ENCODE results near the gene AMBP. TPM values are rescaled to one million over a fixed set of nuclear protein-coding genes. Genes with fewer than 3 reads are reported as not detected.

Gene AMBP
- total RNA-seq, 1 experiment from 2014 or later, result 0.20 TPM

DNA sequence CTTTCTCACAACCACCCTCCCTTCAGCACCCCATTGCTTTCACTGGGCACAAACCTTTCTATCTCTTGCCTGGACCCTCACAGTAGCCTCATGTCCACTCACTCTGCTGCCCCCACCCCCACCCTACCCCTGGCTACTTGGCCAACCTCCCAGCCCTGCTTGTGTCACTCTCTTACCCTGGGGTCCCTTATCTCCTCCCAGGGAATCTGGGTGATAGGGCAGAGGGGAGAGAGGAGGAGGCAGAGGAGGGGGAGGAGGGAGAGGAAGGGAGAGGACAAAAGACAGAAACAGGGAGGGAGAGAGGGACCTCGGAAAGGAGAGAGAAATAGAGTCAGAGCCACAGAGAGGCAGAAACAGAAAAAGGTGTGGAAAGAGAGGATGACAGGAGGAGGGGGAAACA lies 46.0 kb upstream of the AMBP start:
- Histone ChIP-seq H3K56ac (ENCODE audit: insufficient read length, low read depth, low read length) (no peak overlapping the region), H3K9me3 (ENCODE audit: control insufficient read depth, low read depth, low read length) (no peaks in the 10 kb centered on the region), H2BK20ac (ENCODE audit: low read depth, low read length, poor library complexity, severe bottlenecking) (no peak overlapping the region), H2BK120ac (ENCODE audit: low read depth, low read length, poor library complexity, severe bottlenecking) (no peak overlapping the region), H4K91ac (ENCODE audit: insufficient read length, low read depth, low read length) (no peak overlapping the region), H3K14ac (ENCODE audit: insufficient read depth, low read length) (no peak overlapping the region), H3T11ph (ENCODE audit: low read length) (no peak overlapping the region), H2BK12ac (ENCODE audit: insufficient read length, low read depth, low read length) (no peak overlapping the region), H2AK5ac (ENCODE audit: insufficient read length, low read length) (no peak overlapping the region), H2AFZ (ENCODE audit: low read length) (no peak overlapping the region), H3K4me1 (ENCODE audit: insufficient read depth, low read length) (no peaks in the 10 kb centered on the region), H3K23me2 (ENCODE audit: insufficient read length, low read depth, low read length, poor library complexity, severe bottlenecking) (no peaks in the 10 kb centered on the region), H3K79me1 (ENCODE audit: insufficient read depth, low read depth, low read length, poor library complexity, severe bottlenecking) (no peaks in the 10 kb centered on the region), H2BK5ac (ENCODE audit: insufficient read length, low read length) (no peak overlapping the region), H3K4ac (ENCODE audit: low read depth, low read length) (no peak overlapping the region), H3K4me2 (ENCODE audit: insufficient read depth, insufficient read length, low read length) (no peak overlapping the region), H3K27me3 (ENCODE audit: insufficient read depth, low read length) (no peaks in the 10 kb centered on the region), H3K23ac (ENCODE audit: insufficient read length, low read depth, low read length) (no peak overlapping the region), H3K27ac (ENCODE audit: insufficient read length, low read depth, low read length) (no peak overlapping the region), H4K8ac (replicated peaks; ENCODE audit: insufficient read length, low read depth, low read length) (no peak overlapping the region), H4K5ac (ENCODE audit: insufficient read length, low read depth, low read length) (no peak overlapping the region), H3K79me2 (ENCODE audit: insufficient read depth, low read length) (no peaks in the 10 kb centered on the region), H3K18ac (ENCODE audit: insufficient read length, low read depth, low read length) (no peak overlapping the region), H4K20me1 (ENCODE audit: control insufficient read depth, insufficient read depth, insufficient read length) (no peaks in the 10 kb centered on the region), H3K9ac (ENCODE audit: extremely low read depth, insufficient read length, low read length) (no peak overlapping the region), H2BK15ac (ENCODE audit: low read depth, low read length) (no peak overlapping the region)
- H3K27ac Mint-ChIP-seq, result no peak overlapping the region
- no peak for TF ChIP-seq CTCF (conservative IDR thresholded peaks at IDR 0.05)
- H3K4me3 Mint-ChIP-seq, result no peak overlapping the region
- peaks cover 34% of the 10 kb centered on the region for H3K27me3 Mint-ChIP-seq (ENCODE audit: low read depth)
- WGBS (ENCODE audit: extremely low coverage, insufficient read length, low lambda C conversion rate), result no CpG with 5 or more reads among the region's 1 CpG
- no peak for DNase-seq
- peaks cover 0 to 3% of the 10 kb centered on the region in 2 experiments; a peak in 2 of 5 replicates for H3K9me3 Mint-ChIP-seq
- H3K36me3 Mint-ChIP-seq (ENCODE audit: insufficient read depth in 1 of 3, low read depth in 3 of 3), result no peaks in the 10 kb centered on the region; a peak in 1 of 7 replicates
- peaks cover 7 to 26% of the 10 kb centered on the region in 2 experiments for H3K4me1 Mint-ChIP-seq
